HT1080 (cell line): Measurements from ENCODE around the gene BAD. TPM values are rescaled to one million over a fixed set of nuclear protein-coding genes. Genes with fewer than 3 reads are reported as not detected.

ENCODE experiments used
- DNase-seq: peaks from one replicate; pipeline ENCODE4 v3.0.0-alpha.2; 2015; ENCODE audit warnings: low read depth
- total RNA-seq: library from RNA; depleted of rRNA; stranded (reverse); fragments of >200 nt; shearing (Covaris generic); gene quantifications from 2 replicates; pipeline ENCODE4 v1.2.3, GENCODE V29; 2014

BAD gene
- total RNA-seq, 1 experiment from 2014 or later: 129 TPM

DNA sequence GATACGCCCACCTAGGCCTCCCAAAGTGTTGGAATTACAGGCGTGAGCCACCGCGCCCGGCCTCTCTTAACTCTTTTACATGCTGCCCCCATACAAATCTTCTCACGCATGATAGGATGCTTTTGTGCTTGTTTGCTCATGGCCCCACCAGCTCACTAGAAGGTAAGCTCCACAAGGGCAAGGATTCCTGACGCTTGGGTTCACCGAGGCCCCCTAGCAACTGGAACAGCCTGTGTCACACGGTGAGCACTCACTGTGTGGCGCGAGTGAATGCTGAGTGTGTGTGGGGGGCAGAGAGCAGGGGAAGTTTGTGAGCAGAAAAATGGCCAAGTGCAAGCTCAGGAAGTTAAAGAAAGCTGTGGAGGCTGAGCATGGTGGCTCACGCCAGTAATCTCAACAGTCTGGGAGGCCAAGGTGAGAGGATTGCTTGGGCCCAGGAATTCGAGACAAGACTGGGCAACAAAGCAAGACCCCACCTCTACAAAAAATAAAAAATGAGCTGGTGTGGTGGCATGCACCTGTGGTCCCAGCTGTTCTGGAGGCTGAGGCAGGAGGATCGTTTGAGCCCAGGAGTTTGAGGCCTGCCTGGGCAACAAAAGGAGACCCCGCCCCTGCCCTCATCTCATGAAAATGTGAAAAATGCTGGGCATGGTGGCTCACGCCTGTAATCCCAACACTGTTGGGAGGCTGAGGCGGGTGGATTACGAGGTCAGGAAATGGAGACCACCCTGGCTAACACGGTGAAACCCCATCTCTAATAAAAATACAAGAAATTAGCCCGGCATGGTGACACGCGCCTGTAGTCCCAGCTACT, 2.3 kb downstream of the BAD start:
- no peak for DNase-seq

- no peak for DNase-seq
These were observed 5.8 kb downstream of the BAD start for GRCh38 chr11:64278576-64279190.

- DNase-seq: peak; percentile 92
These were observed 7.6 kb downstream of the BAD start for GRCh38 chr11:64276653-64277431.

DNA sequence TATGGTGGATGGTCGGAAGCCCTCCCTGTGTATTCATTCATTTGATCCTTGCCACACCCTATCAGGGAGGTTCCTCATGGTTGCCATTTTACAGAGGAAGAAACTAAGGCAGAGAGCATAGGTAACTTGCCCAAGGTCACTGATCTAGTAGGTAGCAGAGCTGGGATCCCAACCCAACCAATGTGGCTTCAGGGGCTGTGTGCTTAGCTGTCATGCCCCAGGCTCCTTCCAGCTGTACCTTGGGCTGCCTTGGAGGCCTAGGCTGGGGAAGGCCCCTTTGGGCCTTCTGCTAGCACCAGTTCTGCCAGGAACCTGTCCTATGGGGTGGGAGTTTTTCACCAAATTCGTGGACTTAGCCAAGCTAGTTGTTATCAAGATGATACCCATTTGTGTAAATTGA, 8.6 kb downstream of the BAD start:
- no peak for DNase-seq

DNA sequence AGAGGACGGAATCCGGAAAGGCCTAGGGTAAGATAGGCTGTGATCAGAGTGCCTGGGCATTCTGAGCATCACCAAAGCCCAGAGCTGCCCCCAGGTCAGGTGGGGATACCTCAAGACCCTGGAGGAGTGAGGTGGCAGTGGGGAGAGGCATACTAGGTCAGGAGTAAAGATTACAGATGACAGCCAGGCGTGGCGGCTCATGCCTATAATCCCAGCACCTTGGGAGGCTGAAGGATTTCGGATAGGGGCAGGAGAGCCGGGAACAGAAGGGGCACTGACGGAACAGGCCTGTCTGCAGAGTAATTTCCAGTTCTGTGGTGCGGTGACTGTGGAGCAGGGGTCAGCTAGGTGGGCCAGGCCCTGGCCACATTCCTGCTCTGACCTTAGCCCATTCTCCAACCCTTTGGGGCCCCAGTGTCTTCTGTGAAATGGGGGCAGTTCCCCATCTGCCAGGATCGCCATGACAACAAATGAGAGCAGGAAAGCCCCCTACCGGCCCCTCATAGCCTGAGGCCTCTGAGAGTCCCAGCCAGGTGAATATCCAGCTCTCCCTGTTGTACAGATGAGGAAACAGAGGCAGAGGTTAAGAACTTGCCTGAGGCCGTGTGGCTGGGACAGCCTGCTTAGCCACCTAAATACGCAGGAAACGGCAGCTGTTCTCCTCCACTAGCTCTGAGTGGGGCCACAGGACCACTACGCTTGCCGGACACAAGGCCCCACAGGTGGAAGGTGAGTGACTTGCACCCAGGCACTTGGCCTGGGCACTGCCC, 9.2 kb downstream of the BAD start:
- no peak for DNase-seq

DNA sequence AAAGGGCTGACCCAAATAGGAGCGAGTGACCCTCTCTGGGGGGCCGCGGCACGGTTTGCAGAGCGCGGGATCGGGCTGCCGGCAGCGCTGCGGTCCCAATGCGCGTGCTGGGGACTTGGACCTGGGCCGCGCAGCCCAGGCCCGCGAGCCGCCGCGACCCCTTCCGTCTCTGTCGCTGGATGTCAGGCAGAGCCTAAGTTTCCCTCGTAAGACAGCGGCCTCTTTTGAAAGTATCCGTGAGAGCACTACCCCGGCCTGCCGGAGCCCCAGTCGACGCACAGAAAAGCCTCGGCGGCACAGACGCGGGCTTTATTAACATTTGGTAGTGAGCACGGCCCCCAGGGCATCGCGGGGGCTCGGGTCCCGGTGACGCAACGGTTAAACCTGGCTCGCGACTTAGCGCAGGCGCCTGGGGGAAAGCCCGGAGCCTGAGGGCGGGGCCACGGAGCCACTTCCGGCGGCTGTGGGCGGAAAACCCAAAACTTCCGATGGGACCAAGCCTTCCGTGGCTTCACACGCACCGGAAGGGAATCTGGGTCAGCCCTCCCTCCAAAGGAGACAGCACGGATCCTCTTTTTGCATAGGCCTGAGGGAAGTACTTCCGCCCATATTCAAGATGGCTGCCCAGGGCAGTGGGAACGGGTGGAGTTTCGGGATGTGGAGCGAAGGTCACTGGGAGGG, 14.8 kb downstream of the BAD start:
- peak; percentile 100 for DNase-seq

DNA sequence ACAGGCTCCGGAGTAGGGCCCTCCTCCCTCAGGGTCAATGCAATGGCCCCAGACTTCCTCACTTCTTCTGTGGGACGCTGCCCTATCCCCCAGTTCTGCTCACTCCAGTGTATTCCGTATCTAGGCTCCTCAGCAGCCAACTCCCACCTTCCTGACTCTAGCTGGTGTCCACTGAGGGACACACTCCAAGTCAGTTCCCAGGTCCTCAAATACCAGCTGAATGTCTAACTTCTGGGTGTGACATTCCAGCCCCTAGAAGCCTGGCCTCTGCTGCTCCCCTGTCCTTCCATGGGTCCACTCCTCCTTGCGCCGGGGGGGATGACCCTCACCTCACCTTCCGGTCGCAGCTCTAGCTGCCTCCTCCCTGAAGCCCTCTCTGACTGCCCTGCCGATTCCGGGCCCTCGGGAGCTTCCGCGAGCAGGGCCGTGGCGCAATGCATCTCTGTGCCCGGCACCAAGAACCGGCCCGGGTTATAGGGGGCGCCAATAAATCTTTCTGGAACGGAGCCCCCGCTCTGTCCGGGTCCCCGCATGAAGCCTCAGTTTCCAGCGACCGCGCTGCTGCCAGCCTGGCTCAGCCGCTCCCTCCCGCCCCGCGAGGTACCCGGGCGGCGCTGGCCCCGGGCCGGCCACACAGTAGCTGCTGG, 15.4 kb downstream of the BAD start:
- peak; percentile 56 for DNase-seq

DNA sequence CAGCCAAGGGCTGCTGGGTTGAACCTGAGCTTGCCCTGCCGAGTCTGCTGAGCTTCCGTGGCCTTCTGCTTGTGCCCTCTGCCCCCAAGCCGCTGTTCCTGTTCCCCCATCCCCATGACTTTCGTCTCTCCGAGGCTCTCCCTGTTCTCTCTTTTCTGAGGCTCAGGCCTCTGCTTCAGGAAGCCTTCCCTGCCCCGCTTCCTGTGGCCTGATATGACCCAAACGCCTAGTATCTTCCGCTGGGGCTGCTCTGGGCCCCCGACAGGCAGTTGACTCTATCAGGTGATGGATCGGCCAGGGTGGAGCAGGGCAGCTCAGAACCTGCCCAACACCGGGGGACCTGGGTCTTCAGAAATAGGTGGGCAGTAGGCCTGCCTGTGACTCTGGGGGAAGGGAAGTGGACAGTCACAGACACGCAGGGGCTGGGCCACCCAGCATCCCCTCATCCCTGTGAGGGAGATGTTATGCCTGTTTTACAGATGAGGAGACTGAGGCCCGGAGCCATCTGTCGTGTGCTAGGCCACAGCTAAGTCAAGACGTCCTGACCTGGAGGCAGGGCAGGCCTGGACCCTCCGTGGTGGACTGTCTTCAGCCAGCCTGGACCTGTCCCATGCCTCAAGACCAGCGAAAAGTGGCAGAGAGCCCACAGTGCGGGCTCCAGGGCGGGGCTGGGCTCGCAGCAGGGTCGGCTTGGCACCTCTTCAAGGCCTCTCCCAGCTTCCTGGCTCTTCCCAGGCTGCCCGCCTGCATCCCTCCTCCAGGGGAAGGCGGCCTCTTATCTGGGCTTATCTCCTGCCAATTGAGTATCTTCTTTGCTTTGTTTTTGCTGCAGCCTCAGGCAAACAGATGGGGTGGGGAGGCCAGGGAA, 16.2 kb downstream of the BAD start:
- DNase-seq: peak; percentile 60

DNA sequence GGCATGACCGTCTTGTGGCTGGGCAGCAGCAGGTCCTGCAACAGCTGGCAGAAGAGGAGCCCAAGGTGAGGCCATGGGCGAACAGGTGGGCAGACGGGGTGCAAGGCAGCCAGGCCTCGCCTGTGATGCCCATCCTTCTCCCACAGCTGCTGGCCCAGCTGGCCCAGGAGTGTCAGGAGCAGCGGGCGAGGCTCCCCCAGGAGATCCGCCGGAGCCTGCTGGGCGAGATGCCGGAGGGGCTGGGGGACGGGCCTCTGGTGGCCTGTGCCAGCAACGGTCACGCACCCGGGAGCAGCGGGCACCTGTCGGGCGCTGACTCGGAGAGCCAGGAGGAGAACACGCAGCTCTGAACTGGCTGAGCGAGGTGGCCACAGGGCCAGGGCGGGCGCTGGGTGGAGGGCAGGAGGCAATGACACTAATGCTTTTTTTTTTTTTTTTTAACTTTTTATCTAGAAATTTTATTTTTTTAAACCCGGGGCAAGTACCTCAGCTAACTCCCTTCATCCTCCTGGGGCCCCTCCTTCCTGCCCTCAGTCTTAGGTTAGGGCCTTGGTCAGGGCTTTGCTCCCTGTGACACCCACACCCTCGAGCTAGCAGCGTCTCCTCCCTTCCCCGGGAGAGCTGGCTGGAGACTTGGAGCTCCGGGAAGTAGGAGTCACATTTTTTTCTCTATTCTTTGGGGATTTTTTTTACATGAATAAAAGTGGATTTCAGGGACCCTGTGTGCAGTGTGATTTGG, 17.1 kb downstream of the BAD start:
- DNase-seq: no peak

DNA sequence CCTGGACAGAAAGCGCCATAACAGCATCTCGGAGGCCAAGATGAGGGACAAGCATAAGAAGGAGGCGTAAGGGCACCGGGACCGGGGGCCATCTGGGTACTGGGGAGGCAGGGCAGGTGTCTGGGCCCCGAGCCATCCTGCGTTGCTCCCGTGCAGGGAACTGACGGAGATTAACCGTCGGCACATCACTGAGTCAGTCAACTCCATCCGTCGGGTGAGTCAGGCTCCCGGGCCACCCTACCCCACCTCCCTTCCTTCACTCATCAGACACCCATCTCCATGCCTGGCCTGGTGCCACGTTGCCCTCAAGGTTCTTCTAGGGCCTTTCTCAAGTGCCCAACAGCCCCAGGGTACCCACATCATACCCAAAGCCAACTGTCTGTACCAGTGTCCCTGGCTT, 18.1 kb downstream of the BAD start:
- DNase-seq: no peak

DNA sequence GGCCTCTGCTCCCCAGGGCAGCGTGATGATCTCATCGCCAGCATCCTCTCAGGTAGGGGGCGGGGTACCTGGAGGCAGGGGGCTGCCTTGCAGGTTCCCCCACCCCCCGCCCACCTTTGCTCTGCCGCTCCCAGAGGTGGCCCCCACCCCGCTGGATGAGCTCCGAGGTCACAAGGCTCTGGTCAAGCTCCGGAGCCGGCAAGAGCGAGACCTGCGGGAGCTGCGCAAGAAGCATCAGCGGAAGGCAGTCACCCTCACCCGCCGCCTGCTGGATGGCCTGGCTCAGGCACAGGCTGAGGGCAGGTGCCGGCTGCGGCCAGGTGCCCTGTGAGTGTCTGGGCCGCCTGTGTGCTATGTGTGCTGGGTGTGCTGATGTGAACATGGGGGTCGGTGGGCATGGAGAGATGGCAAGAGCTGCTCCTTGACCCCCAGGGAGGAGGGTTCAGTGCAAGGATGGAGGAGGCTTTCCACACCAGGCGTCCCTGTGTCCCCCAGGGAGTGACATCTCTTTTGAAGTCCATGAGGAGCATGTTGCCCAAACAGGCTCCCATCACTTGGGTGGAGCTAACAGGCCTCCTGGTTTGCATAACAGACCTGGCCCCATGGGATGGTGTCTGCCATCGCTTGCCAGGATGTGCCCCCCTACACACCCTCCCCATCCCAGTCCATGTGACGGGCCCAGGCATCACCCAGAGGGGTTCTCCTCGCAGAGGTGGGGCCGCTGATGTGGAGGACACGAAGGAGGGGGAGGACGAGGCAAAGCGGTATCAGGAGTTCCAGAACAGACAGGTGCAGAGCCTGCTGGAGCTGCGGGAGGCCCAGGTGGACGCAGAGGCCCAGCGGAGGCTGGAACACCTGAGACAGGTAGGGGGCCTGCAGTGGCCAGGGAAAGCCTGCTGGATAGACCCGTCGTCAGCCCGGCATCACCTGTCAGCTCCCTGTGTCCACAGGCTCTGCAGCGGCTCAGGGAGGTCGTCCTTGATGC, 19.0 kb downstream of the BAD start:
- no peak for DNase-seq

- DNase-seq: no peak
These were observed 20.1 kb downstream of the BAD start for GRCh38 chr11:64264371-64264852.

DNA sequence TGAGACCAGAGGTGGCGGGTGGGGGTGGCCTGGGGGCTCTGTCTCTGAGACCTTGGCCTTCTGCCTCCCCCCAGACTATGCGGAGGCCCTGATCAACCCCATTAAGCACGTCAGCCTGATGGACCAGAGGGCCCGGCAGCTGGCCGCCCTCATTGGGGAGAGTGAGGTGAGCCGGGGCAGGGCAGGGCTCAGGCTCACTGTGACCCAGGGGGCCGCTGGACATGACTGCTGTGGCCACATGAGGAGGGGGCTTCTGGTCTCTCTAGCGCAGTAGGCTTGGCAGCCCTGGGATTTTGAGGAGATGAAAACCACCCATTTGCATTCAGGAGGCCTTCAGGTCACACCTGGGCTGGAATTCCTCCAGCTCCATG, 20.5 kb downstream of the BAD start:
- DNase-seq: no peak

DNA sequence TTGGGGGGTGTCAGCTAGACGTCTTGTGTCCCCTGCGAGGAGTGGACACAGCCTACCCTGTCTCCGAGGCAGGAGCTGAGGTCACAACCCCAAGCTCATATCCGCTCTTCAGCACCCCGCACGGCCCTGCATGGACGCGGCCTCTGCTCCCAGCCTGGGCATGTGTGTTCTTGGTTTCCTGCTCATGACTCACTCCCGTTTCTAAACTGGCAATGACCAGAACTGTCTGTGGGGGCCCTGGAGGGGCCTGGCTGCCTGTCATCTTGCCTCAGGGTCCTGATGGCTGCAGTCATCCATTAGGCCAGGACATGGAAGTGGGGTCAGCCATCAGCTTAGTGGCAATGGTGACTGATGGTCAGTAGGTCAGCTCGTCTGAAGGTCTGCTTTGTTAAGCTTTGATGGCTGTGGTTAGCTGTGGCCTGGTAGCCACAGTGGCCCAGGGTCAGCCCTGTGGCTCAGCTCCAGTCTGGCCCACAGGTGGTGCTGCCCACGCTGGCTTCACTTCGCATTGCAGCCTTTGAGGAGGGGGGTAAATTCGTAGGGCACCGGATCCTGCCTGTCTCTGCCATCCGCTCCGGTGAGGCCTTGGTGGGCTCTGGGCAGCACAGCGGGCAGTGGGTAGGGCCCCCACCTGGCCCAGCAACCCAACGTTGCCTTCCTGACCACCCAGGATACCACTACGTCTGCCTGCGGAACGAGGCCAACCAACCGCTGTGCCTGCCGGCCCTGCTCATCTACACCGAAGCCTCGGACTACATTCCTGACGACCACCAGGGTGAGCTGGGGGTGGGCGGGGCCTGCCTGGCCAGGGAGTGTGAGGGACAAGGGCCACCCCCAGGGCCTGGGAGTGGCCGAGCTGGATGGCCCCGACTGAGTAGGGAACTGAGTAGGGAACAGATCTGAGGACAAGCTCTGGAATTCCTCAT, 21.2 kb downstream of the BAD start:
- peak; percentile 74 for DNase-seq

DNA sequence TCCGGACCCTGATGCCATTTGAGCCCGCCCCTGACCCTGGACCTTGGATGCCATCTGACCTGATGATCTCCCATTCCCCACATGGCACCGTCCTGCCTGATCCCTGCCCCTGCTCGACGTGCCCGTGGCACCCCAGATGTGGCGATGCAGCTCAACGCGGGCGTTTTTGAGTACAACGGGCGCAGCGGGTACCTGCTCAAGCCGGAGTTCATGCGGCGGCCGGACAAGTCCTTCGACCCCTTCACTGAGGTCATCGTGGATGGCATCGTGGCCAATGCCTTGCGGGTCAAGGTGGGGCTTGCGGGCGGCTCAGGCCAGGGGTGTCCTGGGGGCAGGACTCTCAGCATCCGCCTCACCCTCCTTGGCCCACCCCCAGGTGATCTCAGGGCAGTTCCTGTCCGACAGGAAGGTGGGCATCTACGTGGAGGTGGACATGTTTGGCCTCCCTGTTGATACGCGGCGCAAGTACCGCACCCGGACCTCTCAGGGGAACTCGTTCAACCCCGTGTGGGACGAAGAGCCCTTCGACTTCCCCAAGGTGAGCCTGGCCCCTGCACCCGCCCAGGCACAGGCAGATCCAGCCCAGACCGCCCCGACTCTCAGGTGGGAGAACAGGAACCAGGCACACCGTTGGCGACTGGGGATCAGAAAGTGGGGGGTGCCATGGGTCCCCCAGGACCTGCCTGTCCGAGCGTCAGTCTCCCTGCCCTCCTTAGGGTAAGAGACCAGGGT, 22.0 kb downstream of the BAD start:
- no peak for DNase-seq
